HS-5 (cell line): ENCODE data around the gene ARFRP1.
"Not testable (repeated sequence)": the region's sequence is repeated elsewhere in the genome, so short reads cannot be mapped to it uniquely, and the experiment has no call there.

ENCODE experiments used
- DNase-seq: peaks from one replicate; pipeline ENCODE4 v3.0.0-alpha.2; 2012; ENCODE audit warnings: low read depth

ARFRP1 gene

DNA sequence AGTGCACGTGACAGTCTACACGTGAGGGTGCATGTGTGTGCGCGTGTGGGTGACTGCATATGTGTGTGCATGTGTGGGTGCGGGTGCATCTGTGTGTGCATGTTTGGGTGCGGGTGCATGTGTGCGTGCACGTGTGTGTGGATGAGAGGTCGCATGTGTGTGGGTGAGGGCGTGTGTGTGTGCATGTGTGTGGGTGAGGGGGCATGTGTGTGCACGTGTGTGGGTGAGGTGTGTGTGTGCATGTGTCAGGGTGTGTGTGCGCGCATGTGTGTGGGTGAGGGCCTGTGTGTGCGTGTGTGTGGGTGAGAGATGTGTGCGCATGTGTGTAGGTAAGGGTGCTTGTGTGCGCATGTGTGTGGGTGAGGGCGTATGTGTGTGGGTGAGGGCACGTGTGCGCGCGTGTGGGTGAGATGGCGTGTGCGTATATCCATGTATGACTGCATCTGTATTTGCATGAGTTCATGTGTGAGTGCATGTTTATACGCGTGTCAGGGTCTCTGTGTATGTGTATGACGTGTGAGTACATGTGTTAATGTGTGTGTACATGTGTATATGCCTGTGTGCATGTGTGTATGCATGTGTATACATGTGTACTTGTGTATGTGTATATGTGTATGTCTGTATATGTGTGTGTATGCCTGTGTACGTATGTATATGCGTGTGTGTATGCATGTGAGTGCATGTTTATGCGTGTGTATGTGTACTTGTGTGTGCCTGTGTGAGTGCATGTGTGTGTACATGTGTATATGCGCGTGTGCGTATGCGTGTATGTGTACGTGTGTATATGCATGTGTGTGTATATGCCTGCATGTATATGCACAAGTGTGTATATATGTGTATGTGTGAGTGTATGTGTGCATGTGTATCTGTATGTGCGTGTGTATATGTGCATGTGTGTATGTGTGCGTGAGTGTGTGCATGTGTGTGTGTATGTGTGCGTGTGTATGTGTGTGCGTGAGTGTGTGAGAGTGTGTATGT lies 24.6 kb upstream of the ARFRP1 start:
- no peak for DNase-seq

DNA sequence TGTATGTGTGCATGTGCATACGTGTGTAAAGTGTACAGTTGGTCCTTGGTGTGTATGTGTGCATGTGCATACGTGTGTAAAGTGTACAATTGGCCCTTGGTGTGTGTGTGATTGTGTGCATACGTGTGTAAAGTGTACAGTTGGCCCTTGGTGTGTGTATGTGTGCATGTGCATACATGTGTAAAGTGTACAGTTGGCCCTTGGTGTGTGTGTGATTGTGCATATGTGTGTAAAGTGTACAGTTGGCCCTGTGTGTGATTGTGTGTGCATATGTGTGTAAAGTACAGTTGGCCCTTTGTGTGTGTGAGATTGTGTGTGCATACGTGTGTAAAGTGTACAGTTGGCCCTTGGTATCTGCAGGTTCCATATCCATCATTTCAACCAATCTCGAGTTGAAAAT lies 23.6 kb upstream of the ARFRP1 start:
- DNase-seq = no peak

- DNase-seq = not testable (repeated sequence)
Measured at GRCh38 chr20:63730189-63730733, 22.5 kb upstream of the ARFRP1 start.

GRCh38 chr20:63722967-63723622 lies 15.3 kb upstream of the ARFRP1 start:
- not testable (repeated sequence) for DNase-seq

DNA sequence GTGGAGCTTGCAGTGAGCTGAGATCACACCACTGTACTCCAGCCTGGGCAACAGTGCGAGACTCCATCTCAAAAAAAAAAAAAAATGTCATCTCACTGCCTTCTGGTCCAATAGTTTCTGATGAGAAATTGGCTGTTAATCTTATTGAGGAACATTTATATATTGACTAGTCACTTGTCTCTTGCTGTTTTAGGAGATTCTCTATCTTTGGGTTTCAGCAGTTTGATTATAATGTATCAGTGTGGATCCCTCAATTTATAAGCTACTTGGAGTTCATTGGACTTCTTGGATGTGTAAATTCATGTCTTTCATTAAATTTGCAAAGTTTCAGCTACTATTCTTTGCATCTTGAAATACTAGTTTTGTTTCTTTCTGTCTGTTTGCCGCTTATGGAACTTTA lies 11.2 kb upstream of the ARFRP1 start:
- DNase-seq = no peak

DNA sequence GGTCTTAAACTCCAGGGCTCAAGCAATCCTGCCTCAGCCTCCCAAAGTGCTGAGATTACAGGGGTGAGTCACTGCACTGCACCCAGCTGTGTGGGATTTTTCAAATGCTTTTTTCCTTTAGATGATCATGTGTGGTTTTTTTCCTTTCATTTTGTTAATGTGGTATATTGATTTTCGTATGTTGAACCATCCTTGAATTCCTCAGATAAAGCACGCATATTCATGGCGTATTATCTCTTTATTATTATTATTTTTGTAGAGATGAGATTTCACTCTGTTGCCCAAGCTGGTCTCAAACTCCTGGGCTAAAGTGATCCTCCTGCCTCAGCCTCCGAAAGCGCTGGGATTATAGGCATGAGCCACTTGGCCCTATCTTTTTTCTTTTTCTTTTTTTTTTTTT lies 7.1 kb upstream of the ARFRP1 start:
- DNase-seq = no peak

DNA sequence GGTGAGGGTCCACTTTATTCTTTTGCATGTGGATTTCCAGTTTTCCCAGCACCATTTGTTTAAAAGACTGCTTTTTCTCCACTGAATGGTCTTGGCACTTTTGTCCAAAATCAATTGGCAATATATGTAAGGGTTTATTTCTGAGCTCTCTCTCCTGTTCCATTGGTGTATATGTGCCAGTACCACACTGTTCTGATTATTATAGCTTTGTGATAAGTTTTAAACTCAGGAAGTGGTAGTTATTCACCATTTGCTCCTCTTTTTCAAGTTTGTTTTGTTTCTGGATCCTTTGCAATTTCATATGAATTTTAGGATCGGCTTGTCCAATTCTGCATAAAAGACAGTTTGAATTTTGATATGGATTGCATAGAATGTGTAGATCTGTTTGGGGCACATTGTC lies 4.4 kb upstream of the ARFRP1 start:
- no peak for DNase-seq

DNA sequence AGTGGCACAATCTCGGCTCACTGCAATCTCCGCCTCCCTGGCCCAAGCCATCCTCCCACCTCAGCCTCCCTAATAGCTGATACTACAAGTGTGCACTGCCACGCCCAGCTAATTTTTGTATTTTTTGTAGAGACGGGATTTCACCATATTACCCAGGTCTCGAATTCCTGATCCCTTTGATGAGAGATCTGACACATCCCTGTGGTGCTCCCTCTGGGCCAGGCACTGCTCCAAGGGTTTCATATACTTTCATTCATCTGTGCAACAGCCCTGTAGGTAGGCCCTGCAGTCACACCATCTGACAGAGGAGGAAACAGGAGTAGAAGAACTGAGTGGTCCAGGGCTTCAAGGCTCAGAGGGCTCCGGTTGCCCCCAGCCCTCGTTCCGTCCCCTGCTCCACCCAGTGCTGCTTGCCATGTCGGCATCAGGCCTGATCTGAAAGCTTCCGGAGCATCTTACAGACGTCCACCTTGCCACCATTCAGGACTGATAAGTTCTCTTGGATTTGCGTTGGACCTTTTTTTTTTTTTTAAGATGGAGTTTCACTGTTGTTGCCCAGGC lies 3.4 kb upstream of the ARFRP1 start:
- no peak for DNase-seq

DNA sequence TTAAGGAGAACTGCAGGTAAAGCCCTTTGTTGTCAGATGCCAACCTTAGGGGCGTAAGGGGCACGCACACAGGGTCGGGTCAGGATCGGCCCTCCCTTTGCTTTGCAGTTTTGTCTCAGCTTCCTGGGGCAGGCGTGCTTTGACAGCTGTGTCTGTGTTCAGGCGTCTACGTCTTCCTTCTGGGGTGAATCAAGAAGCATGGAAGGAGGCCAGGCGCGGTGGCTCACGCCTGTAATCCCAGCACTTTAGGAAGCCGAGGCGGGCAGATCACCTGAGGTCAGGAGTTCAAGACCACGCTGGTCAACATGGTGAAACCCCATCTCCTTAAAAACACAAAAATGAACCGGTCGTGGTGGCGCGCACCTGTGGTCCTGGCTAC lies 1.4 kb upstream of the ARFRP1 start:
- DNase-seq = no peak

DNA sequence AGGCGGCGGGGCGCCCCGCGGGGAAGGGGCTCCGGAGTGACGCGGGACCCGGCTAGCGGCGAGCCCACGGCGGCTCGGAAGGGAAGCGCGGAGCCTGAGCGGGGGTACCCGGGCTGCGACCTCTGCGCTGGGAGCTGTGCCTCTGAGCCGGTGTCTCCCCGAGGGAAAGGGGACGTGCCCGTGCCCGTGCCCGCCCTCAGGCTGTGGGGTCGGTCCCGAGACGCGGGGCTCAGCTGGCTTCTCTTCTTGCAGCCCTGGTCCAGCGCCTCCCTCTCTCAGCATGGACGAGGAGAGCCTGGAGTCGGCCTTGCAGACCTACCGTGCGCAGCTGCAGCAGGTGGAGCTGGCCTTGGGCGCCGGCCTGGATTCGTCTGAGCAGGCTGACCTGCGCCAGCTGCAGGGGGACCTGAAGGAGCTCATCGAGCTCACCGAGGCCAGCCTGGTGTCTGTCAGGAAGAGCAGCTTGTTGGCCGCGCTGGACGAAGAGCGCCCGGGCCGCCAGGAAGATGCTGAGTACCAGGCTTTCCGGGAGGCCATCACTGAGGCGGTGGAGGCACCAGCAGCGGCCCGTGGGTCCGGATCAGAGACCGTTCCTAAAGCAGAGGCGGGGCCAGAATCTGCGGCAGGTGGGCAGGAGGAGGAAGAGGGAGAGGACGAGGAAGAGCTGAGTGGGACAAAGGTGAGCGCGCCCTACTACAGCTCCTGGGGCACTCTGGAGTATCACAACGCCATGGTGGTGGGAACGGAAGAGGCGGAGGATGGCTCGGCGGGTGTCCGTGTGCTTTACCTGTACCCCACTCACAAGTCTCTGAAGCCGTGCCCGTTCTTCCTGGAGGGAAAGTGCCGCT lies 749 bp upstream of the ARFRP1 start:
- no peak for DNase-seq

DNA sequence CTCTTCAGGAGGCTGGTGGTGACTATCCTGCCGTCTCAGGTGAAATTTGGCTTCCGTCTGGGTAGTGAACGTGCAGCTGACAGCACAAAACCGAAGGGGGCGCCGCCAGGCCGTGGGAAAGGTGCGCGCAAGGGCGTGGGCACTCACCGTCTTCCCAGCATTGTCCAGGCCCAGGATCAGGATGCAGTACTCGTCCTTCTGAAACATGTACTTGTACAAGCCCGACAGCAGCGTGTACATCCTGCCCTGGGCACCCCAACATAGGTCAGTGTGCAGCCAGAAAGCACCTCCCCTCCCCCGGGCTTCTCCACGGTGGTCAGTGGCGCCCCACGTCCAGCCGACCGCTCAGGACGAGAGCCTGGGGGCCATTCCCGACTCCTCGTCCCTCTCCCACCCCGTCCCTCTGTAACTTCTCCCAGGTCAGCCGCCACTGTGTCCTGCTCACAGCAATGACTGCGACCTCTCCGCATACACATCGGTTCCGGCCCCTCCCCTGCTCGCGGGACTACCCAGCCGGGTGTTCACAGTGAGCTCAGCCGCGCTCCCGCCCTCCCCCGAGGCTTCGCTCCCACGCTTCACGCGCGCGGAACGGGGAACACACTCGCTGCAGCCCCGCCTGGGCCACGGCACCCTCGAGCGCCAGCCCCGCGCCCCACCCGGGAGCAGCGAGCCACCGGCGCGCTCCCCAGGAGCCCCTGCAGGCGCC lies 771 bp downstream of the ARFRP1 start:
- DNase-seq = no peak

DNA sequence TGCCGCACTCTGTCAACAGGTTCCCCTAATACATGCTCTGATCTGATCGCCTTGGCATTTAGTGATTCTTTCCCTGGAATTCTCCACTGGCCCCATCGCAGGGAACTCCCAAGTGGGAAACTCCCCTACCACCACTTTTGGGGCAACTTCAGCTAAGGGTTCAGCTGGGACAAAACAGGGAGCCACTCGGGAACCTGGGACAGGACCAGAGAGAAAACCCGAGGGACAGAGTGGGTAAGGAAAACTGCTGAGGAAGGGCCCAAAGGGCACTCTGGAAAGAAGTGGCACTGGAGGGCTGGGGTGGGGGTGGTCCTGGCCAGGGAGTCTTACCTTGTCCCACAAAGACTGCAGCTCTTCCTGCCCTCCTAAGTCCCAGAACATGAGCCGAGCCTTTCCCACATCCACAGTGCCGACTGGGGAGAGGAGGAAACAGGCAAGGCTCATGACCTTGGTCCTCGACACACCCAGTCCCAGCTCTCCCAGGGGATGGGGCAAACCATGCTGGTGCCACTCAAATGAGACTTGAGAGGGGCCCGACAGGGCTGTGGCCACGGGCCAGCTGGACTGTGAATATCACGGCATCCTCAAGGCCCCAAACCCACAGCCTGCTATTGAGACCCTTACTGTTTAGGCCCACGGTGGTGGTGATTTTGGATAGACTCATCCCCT lies 1.6 kb downstream of the ARFRP1 start:
- no peak for DNase-seq

DNA sequence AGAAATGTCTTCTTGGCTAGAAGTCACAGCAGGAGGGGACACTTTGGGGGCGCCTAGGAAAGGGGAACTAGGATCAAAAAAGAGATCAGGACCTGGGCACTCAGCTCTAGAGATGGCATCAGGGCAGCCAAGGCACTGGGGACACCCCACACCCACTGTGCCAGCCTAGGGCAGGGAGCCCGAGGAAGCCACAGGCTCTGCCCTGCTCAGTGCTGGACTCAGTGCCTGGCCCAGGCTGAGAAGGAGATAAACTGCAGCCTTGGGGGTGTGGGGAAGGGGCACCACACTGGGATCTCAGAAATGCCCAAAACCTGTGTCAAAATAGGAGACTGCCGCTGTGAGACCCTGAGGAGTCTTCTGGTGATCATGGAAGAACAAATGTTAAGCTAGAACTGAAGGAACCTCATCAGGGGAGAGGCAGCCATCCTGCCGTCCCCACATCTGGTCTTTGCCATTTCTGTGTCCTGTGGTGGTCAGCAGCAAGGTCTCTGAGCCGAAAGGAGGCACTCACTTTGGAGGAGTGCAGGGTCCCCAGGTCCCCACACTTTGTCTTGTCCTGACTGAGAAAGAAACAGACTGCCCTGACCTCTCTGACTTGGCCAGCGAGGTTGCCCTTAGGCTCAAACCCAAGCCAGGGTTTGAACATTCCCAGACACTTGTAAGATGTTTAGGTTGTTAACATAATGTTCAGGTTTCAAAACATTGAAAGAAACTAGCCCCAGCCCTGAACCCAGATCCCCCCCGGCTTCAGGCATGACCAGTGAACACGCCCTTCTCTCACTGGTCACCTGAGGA lies 2.3 kb downstream of the ARFRP1 start:
- DNase-seq = no peak

GRCh38 chr20:63704749-63705117 lies 3.0 kb downstream of the ARFRP1 start:
- DNase-seq = no peak

DNA sequence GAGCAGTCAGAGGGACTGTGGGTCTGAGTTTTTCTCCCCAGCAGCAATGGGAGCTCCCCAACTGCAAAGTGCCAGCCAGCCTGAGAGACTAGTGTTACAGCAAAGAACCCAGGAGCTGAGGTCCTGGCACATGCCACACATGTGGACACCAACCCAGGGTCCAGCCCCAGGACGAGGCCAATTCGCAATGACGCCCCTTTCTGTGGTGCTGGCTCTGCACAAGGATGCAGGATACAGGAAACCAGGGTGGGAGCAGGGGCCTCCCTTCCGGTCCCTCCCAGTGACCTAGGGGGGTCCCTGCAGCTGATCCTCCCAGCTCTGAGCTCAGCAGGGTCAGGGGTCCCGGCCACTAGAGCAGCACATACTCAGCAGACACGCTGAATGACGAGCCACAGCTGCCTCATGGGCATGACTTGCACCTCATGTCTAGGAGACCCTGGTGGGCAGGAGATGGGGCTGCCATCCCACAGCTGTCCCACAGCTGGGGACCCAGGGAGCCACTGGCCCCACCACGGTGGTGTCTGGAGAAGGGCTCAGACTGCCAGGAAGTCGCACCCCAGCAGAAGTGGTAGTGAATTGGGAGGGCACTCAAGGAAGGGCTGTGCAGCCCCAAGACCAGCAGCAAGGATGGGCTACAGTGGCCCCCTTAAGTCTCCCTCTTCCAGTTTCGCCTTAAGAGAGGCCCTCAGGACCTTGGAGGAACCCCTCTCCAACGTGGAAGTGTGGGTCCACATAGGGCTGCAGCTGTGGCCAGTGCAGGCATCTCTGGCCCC lies 3.6 kb downstream of the ARFRP1 start:
- no peak for DNase-seq

GRCh38 chr20:63703471-63703975 lies 4.3 kb downstream of the ARFRP1 start:
- DNase-seq = no peak

DNA sequence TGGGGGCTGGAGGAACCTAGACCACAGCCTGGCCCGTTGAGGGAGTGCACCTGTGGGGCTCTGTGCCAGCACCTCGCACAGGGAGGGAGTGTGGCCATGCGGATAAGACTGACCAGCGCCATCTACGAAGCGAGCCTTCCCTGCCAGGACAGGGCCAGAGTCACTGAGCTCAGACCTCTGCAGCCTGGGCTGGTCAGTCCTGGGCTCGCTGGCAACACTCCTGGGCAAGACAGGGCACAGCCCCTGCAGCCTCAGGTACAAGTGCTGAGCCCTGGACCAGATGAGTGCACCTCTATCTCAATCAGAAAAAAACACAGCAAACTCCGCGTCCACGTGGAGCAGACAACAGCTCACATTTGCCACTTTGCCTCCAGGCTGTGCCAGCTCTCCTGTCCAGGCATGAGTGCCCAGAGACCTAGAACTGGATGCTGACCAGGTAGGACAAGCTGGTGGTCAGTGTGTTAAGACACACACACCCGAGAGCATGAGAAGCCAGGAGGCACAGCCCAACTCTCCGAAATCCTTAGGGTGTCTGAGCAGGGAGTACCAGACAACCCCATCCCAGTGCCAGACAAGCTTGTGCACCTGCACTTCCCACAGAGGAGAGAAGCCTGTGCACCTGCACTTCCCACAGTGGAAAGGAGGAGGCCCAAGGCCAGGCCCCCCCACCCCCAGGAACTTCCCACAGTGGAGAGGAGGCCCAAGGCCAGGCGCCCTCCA lies 4.9 kb downstream of the ARFRP1 start:
- no peak for DNase-seq

DNA sequence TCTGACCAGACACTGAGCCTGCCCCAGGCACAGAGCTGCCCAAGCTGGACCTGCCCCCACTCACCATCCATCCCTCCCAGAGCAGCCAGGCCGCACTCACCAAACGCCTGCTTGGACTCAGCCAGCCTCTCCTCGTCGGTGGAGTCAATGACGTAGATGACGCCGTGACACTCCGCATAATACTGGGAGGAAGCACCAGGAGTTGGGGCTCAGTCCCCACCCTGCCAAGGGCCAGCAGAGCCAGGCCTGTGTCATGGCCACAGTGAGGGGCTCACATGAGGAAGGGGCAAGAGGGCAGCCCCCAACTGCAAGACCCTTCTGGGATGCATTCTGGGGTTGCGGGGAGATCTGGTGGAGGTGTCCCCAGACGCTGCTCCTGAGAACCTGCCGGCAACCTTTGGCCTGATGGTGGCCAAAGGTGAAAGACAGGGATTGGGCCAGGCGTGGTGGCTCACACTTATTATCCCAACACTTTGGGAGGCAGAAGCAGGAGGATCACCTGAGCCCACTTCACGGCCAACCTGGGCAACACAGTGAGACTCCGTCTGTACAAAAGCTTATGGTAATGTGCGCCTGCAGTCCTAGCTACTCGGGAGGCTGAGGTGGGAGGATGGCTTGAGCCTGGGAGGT lies 5.6 kb downstream of the ARFRP1 start:
- no peak for DNase-seq
